BE2C (cell line): Measurements from ENCODE around the gene ERH.

Experiments
- DNase-seq: peaks from one replicate; pipeline ENCODE4 v3.0.0-alpha.2; 2020
- H3K27me3 ChIP-seq: fragments of 250-450 bp; sonication (Bioruptor Pico); 2 replicates; pipeline ENCODE4 v1.5.1; 2020; ENCODE audit warnings: mild to moderate bottlenecking
- H3K36me3 ChIP-seq: fragments of 250-450 bp; sonication (Bioruptor Pico); 2 replicates; pipeline ENCODE4 v1.5.1; 2020; ENCODE audit warnings: mild to moderate bottlenecking
- H3K4me1 ChIP-seq: fragments of 250-450 bp; sonication (Bioruptor Pico); 2 replicates; pipeline ENCODE4 v1.5.1; 2020
- H3K4me3 ChIP-seq: 2 replicates; pipeline ENCODE4 v1.5.1; 2011; ENCODE audit warnings: low read depth, low read length
- H3K9me3 ChIP-seq: fragments of 250-450 bp; sonication (Bioruptor Pico); 2 replicates; pipeline ENCODE4 v1.5.1; 2020
- CTCF ChIP-seq: IDR thresholded peaks from 2 replicates; pipeline ENCODE4 v1.5.1; 2012; ENCODE audit warnings: mild to moderate bottlenecking, low read depth, low read length

Gene ERH

DNA sequence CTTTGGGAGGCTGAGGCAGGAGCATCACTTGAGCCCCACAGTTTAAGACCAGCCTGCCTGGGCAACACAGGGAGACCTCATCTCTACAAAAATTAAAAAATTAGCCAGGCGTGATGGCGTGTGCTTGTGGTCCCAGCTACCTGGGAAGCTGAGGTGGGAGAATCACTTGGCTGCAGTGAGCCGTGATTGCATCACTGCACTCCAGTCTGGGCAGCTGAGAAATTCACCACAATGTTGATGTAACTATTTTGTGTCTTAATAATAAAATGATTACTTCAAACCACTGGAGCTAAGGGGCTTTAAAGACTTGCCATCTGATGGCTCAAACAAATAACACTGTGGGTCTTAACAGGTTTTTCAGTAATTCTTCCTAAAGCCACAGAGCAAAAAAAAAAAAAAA, 10.8 kb downstream of the ERH start:
- Histone ChIP-seq H3K36me3 (peaks cover 84% of the 10 kb centered on the region), H3K4me1 (no peaks in the 10 kb centered on the region), H3K9me3 (no peaks in the 10 kb centered on the region), H3K27me3 (no peaks in the 10 kb centered on the region), H3K4me3 (no peak overlapping the region)
- no peak for TF ChIP-seq CTCF
- no peak for DNase-seq

DNA sequence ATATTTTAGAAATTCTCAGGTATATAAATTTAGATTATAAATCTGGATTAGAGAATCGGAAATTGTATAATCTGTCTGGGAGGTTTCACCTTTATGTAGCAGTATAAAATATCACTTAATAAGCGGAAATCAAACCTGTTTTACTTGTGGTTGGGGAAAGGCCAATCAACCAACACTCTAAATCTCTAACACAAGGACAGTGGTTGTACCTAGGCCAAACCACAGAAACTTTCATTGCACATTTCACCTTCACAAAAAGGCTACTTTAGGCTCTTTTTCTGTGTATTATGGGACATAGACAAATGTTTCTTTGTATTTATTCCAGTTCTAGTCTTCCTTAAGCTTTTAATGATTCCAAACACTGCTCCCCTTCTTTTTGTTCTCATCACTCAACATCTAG, 19.8 kb downstream of the ERH start:
- Histone ChIP-seq H3K27me3 (no peaks in the 10 kb centered on the region), H3K4me3 (no peak overlapping the region), H3K36me3 (peaks cover 62% of the 10 kb centered on the region), H3K9me3 (no peaks in the 10 kb centered on the region; the same call in 1 of the 2 replicates), H3K4me1 (no peaks in the 10 kb centered on the region)
- TF ChIP-seq CTCF = no peak
- no peak for DNase-seq

- H3K4me3 ChIP-seq = no peak overlapping the region
- H3K4me1 ChIP-seq = no peaks in the 10 kb centered on the region
- H3K9me3 ChIP-seq = no peaks in the 10 kb centered on the region; the same call in 1 of the 2 replicates
- H3K36me3 ChIP-seq = peaks cover 50% of the 10 kb centered on the region
- TF ChIP-seq CTCF = no peak
- DNase-seq = no peak
- no peaks in the 10 kb centered on the region for H3K27me3 ChIP-seq
Measured at GRCh38 chr14:69376439-69376838, 21.7 kb downstream of the ERH start.

DNA sequence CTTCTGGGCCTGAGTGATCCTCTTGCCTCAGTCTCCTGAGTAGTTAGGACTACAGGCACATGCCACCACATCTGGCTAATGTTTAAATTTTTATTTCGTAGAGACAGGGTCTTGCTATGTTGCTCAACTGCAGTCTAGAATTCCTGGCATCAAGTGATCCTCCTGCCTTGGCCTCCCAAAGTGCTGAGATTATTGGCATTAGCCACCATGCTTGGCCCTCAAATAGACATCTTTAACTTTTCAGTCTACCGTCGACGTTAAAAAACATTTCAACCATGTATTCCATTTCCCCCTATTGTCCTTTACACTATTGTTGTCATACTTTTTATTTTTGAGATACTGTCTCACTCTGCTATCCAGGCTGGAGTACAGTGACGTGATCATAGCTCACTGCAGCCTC, 22.4 kb downstream of the ERH start:
- no peak for TF ChIP-seq CTCF
- Histone ChIP-seq H3K4me1 (no peaks in the 10 kb centered on the region), H3K9me3 (no peaks in the 10 kb centered on the region; the same call in 1 of the 2 replicates), H3K36me3 (peaks cover 42% of the 10 kb centered on the region), H3K27me3 (no peaks in the 10 kb centered on the region), H3K4me3 (no peak overlapping the region)
- no peak for DNase-seq

- Histone ChIP-seq H3K36me3 (peaks cover 39% of the 10 kb centered on the region), H3K9me3 (no peaks in the 10 kb centered on the region; the same call in 1 of the 2 replicates), H3K4me3 (no peak overlapping the region), H3K4me1 (no peaks in the 10 kb centered on the region), H3K27me3 (no peaks in the 10 kb centered on the region)
- no peak for TF ChIP-seq CTCF
- DNase-seq = no peak
Measured at GRCh38 chr14:69375182-69375581, 22.9 kb downstream of the ERH start.

- no peaks in the 10 kb centered on the region for H3K4me1 ChIP-seq
- H3K27me3 ChIP-seq = no peaks in the 10 kb centered on the region
- TF ChIP-seq CTCF = no peak
- DNase-seq = no peak
- no peaks in the 10 kb centered on the region; the same call in 1 of the 2 replicates for H3K9me3 ChIP-seq
- H3K36me3 ChIP-seq = peaks cover 34% of the 10 kb centered on the region
- H3K4me3 ChIP-seq = no peak overlapping the region
Measured at GRCh38 chr14:69374235-69374634, 23.9 kb downstream of the ERH start.
